GM23338 (cell line): ENCODE results near the gene PINK1. TPM values are rescaled to one million over a fixed set of nuclear protein-coding genes. Genes with fewer than 3 reads are reported as not detected.

Source experiments
- ATAC-seq: fragments of 200-7000 bp; cut with Tn5 transposase; 3 replicates; pipeline ENCODE4 v1.9.1; 2020
- DNase-seq: peaks from one replicate; pipeline ENCODE4 v3.0.0-alpha.2; 2015; ENCODE audit warnings: low spot score
- H2AFZ ChIP-seq: fragments of 200-600 bp; sonication (generic); 2 replicates; pipeline ENCODE4 v1.8.0; 2016; ENCODE audit warnings: antibody characterized with exemption, mild to moderate bottlenecking, moderate library complexity
- H3F3A ChIP-seq: fragments of 200-600 bp; sonication (generic); replicated peaks from 2 replicates; pipeline ENCODE4 v1.8.0; 2017; ENCODE audit warnings: antibody characterized with exemption, mixed run types, low read depth
- H3K27ac ChIP-seq: fragments of 200-600 bp; sonication (generic); 2 replicates; pipeline ENCODE4 v1.6.1; 2016; ENCODE audit warnings: low read depth
- H3K27me3 ChIP-seq: fragments of 200-600 bp; sonication (generic); 2 replicates; pipeline ENCODE4 v1.8.0; 2016; ENCODE audit warnings: mild to moderate bottlenecking, mixed run types, moderate library complexity; ENCODE audit not compliant: insufficient read depth
- H3K36me3 ChIP-seq: fragments of 200-600 bp; sonication (generic); 2 replicates; pipeline ENCODE4 v1.8.0; 2016; ENCODE audit warnings: mild to moderate bottlenecking; ENCODE audit not compliant: insufficient read depth
- H3K4me1 ChIP-seq: fragments of 200-600 bp; sonication (generic); 2 replicates; pipeline ENCODE4 v1.8.0; 2016; ENCODE audit warnings: mild to moderate bottlenecking, moderate library complexity; ENCODE audit not compliant: insufficient read depth
- H3K4me2 ChIP-seq: fragments of 200-600 bp; sonication (generic); 2 replicates; pipeline ENCODE4 v1.7.1; 2017; ENCODE audit warnings: mixed run types
- H3K4me3 ChIP-seq: fragments of 200-600 bp; sonication (generic); 2 replicates; pipeline ENCODE4 v1.6.1; 2016; ENCODE audit warnings: mixed run types
- H3K79me2 ChIP-seq: fragments of 200-600 bp; sonication (generic); replicated peaks from 2 replicates; pipeline ENCODE4 v1.8.0; 2017; ENCODE audit warnings: mild to moderate bottlenecking; ENCODE audit not compliant: insufficient read depth
- H3K9me2 ChIP-seq: fragments of 200-600 bp; sonication (generic); 2 replicates; pipeline ENCODE4 v1.8.0; 2017; ENCODE audit not compliant: insufficient read depth
- H4K20me1 ChIP-seq: fragments of 200-600 bp; sonication (generic); replicated peaks from 2 replicates; pipeline ENCODE4 v1.8.0; 2017; ENCODE audit warnings: mild to moderate bottlenecking; ENCODE audit not compliant: insufficient read depth
- H3K27ac Mint-ChIP-seq: 2 replicates; pipeline ENCODE4 v1.8.0; 2020; ENCODE audit warnings: inconsistent platforms, mild to moderate bottlenecking, moderate library complexity, mixed read lengths
- H3K27me3 Mint-ChIP-seq: 3 replicates; pipeline ENCODE4 v1.8.0; 2022; ENCODE audit warnings: low read depth, mild to moderate bottlenecking, moderate library complexity, mixed read lengths, inconsistent platforms; ENCODE audit not compliant: insufficient read depth, poor library complexity
- H3K36me3 Mint-ChIP-seq: 3 replicates; pipeline ENCODE4 v1.8.0; 2021; ENCODE audit warnings: low read depth, mild to moderate bottlenecking, inconsistent platforms, moderate library complexity, mixed read lengths
- H3K4me1 Mint-ChIP-seq: 3 replicates; pipeline ENCODE4 v1.8.0; 2020; ENCODE audit warnings: mild to moderate bottlenecking, inconsistent platforms, mixed read lengths
- H3K4me3 Mint-ChIP-seq: 3 replicates; pipeline ENCODE4 v1.8.0; 2021; ENCODE audit warnings: moderate library complexity, mild to moderate bottlenecking, inconsistent platforms, mixed read lengths
- H3K9me3 Mint-ChIP-seq: 3 replicates; pipeline ENCODE4 v1.8.0; 2020; ENCODE audit warnings: moderate library complexity, mild to moderate bottlenecking, inconsistent platforms, mixed read lengths
- CREB1 ChIP-seq: fragments of 250-450 bp; sonication (Bioruptor Pico); IDR thresholded peaks from 2 replicates; pipeline ENCODE4 v1.5.0; 2020; ENCODE audit warnings: low read depth, mild to moderate bottlenecking, moderate library complexity
- EZH2 ChIP-seq: fragments of 200-600 bp; sonication (generic); IDR thresholded peaks from one replicate; pipeline ENCODE4 v1.8.0; 2017; ENCODE audit warnings: antibody characterized with exemption, mild to moderate bottlenecking, low read depth; ENCODE audit not compliant: unreplicated experiment
- EZH2phosphoT487 ChIP-seq: fragments of 200-600 bp; sonication (generic); IDR thresholded peaks from one replicate; pipeline ENCODE4 v1.8.1; 2018; ENCODE audit warnings: antibody characterized with exemption; ENCODE audit not compliant: unreplicated experiment
- JUNB ChIP-seq: IDR thresholded peaks from one replicate; pipeline ENCODE4 v1.6.1; 2016; ENCODE audit warnings: antibody characterized with exemption; ENCODE audit not compliant: unreplicated experiment
- NANOG ChIP-seq: IDR thresholded peaks from 2 replicates; pipeline ENCODE4 v1.6.1; 2016; ENCODE audit warnings: antibody characterized with exemption, borderline replicate concordance
- POLR2AphosphoS5 ChIP-seq: IDR thresholded peaks from 2 replicates; pipeline ENCODE4 v1.6.1; 2016; ENCODE audit warnings: antibody characterized with exemption, low read depth
- STAT1 ChIP-seq: IDR thresholded peaks from one replicate; pipeline ENCODE4 v1.6.1; 2016; ENCODE audit warnings: antibody characterized with exemption; ENCODE audit not compliant: unreplicated experiment
- ZNF114 ChIP-seq: fragments of 250-450 bp; sonication (Bioruptor Pico); IDR thresholded peaks from 2 replicates; pipeline ENCODE4 v1.5.0; 2020; ENCODE audit warnings: mild to moderate bottlenecking, moderate library complexity
- ZNF331 ChIP-seq: fragments of 250-450 bp; sonication (Bioruptor Pico); IDR thresholded peaks from 2 replicates; pipeline ENCODE4 v1.5.0; 2020; ENCODE audit warnings: low read depth, mild to moderate bottlenecking, moderate library complexity
- polyA plus RNA-seq: library from polyadenylated mRNA; unstranded; fragments of >200 nt; fragmentation: Nextera tagmentation; extraction: Ambion mirVana; gene quantifications from 2 replicates; pipeline ENCODE4 v1.2.1, GENCODE V29; 2016
- total RNA-seq: library from RNA; depleted of rRNA; stranded (reverse); fragments of >200 nt; shearing (Covaris generic); gene quantifications from 2 replicates; pipeline ENCODE4 v1.2.3, GENCODE V29; 2014
- TF ChIP-seq, protein P1 (sequence below): IDR thresholded peaks from one replicate; pipeline ENCODE4 v1.6.1; 2018; ENCODE audit warnings: antibody characterized with exemption; ENCODE audit not compliant: unreplicated experiment
- TF ChIP-seq, protein P2 (sequence below): IDR thresholded peaks from 2 replicates; pipeline ENCODE4 v1.6.1; 2016; ENCODE audit warnings: antibody characterized with exemption
- TF ChIP-seq, protein P3 (sequence below), 2 experiments: fragments of 200-600 bp in 1 of 2; sonication (generic) in 1 of 2; conservative IDR thresholded peaks; 2 replicates each; pipeline versions ENCODE4 v1.5.1 to v1.6.1; 2016 to 2017; ENCODE audit warnings: antibody characterized with exemption in 2 of 2, low read depth in 2 of 2, mild to moderate bottlenecking in 2 of 2, moderate library complexity in 1 of 2
- TF ChIP-seq, protein P4 (sequence below): fragments of 250-450 bp; sonication (Bioruptor Pico); IDR thresholded peaks from 2 replicates; pipeline ENCODE4 v1.5.0; 2020; ENCODE audit warnings: mild to moderate bottlenecking, moderate library complexity

PINK1 gene
- total and polyA plus RNA-seq, 2 experiments from 2014 or later = 20.8 to 42.7 TPM

DNA sequence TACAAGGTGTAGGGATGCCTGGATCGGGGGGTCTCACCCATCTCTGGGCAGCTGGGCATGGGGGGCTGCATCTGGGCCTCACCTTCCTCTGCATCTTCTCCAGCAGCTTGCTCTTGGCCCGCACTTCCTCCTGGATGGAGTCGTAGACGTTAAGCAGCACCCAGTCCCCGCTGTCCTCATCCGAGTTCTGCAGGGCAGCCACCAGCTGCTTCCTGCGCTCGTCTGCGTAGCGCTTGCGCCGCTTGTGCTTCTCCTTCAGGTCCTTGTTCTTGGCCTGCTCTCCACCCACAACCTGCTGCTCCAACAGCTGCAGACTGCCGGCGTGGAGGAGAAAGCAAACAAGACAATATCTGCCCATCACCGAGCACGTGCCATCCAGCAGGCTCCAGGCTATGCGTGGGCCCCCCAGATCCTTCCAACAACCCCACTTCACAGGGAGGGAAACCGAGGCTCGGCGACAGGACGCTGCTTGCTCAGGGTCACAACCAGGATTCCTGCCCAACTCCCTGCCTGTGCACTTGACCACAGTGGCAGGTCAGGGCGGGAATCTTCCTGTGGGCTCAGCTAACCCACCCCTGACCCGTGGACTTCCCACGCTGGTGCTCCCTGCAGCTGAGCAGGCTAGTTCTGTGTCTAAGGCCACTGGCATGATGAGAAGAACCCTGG lies 49.4 kb downstream of the PINK1 start:
- Mint-ChIP-seq H3K4me1 (peaks cover 4% of the 10 kb centered on the region; the same call in 2 of the 3 replicates), H3K9me3 (no peaks in the 10 kb centered on the region), H3K27ac (no peak overlapping the region), H3K27me3 (peaks cover 4% of the 10 kb centered on the region), H3K4me3 (no peak overlapping the region), H3K36me3 (peaks cover 23% of the 10 kb centered on the region)
- Histone ChIP-seq H2AFZ (no peak overlapping the region), H3K79me2 (no peaks in the 10 kb centered on the region), H3K4me3 (no peak overlapping the region), H3K27ac (no peak overlapping the region), H3K4me2 (no peak overlapping the region), H3K4me1 (no peaks in the 10 kb centered on the region), H3K27me3 (no peaks in the 10 kb centered on the region), H4K20me1 (no peaks in the 10 kb centered on the region), H3K9me2 (no peaks in the 10 kb centered on the region), H3K36me3 (no peaks in the 10 kb centered on the region), H3F3A (no peaks in the 10 kb centered on the region)
- no peak for ATAC-seq
- TF ChIP-seq, protein P1, sequence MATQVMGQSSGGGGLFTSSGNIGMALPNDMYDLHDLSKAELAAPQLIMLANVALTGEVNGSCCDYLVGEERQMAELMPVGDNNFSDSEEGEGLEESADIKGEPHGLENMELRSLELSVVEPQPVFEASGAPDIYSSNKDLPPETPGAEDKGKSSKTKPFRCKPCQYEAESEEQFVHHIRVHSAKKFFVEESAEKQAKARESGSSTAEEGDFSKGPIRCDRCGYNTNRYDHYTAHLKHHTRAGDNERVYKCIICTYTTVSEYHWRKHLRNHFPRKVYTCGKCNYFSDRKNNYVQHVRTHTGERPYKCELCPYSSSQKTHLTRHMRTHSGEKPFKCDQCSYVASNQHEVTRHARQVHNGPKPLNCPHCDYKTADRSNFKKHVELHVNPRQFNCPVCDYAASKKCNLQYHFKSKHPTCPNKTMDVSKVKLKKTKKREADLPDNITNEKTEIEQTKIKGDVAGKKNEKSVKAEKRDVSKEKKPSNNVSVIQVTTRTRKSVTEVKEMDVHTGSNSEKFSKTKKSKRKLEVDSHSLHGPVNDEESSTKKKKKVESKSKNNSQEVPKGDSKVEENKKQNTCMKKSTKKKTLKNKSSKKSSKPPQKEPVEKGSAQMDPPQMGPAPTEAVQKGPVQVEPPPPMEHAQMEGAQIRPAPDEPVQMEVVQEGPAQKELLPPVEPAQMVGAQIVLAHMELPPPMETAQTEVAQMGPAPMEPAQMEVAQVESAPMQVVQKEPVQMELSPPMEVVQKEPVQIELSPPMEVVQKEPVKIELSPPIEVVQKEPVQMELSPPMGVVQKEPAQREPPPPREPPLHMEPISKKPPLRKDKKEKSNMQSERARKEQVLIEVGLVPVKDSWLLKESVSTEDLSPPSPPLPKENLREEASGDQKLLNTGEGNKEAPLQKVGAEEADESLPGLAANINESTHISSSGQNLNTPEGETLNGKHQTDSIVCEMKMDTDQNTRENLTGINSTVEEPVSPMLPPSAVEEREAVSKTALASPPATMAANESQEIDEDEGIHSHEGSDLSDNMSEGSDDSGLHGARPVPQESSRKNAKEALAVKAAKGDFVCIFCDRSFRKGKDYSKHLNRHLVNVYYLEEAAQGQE = no peak
- TF ChIP-seq, protein P2, sequence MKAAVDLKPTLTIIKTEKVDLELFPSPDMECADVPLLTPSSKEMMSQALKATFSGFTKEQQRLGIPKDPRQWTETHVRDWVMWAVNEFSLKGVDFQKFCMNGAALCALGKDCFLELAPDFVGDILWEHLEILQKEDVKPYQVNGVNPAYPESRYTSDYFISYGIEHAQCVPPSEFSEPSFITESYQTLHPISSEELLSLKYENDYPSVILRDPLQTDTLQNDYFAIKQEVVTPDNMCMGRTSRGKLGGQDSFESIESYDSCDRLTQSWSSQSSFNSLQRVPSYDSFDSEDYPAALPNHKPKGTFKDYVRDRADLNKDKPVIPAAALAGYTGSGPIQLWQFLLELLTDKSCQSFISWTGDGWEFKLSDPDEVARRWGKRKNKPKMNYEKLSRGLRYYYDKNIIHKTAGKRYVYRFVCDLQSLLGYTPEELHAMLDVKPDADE = no peak
- TF ChIP-seq EZH2phosphoT487 (no peak), ZNF331 (no peak), CREB1 (no peak), ZNF114 (no peak), POLR2AphosphoS5 (no peak), STAT1 (no peak), NANOG (no peak), EZH2 (no peak), JUNB (no peak)
- TF ChIP-seq, protein P3, sequence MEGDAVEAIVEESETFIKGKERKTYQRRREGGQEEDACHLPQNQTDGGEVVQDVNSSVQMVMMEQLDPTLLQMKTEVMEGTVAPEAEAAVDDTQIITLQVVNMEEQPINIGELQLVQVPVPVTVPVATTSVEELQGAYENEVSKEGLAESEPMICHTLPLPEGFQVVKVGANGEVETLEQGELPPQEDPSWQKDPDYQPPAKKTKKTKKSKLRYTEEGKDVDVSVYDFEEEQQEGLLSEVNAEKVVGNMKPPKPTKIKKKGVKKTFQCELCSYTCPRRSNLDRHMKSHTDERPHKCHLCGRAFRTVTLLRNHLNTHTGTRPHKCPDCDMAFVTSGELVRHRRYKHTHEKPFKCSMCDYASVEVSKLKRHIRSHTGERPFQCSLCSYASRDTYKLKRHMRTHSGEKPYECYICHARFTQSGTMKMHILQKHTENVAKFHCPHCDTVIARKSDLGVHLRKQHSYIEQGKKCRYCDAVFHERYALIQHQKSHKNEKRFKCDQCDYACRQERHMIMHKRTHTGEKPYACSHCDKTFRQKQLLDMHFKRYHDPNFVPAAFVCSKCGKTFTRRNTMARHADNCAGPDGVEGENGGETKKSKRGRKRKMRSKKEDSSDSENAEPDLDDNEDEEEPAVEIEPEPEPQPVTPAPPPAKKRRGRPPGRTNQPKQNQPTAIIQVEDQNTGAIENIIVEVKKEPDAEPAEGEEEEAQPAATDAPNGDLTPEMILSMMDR (conservative IDR thresholded peaks at IDR 0.05; ENCODE audit: low read depth in 2 of 2) = no peak
- TF ChIP-seq, protein P4, sequence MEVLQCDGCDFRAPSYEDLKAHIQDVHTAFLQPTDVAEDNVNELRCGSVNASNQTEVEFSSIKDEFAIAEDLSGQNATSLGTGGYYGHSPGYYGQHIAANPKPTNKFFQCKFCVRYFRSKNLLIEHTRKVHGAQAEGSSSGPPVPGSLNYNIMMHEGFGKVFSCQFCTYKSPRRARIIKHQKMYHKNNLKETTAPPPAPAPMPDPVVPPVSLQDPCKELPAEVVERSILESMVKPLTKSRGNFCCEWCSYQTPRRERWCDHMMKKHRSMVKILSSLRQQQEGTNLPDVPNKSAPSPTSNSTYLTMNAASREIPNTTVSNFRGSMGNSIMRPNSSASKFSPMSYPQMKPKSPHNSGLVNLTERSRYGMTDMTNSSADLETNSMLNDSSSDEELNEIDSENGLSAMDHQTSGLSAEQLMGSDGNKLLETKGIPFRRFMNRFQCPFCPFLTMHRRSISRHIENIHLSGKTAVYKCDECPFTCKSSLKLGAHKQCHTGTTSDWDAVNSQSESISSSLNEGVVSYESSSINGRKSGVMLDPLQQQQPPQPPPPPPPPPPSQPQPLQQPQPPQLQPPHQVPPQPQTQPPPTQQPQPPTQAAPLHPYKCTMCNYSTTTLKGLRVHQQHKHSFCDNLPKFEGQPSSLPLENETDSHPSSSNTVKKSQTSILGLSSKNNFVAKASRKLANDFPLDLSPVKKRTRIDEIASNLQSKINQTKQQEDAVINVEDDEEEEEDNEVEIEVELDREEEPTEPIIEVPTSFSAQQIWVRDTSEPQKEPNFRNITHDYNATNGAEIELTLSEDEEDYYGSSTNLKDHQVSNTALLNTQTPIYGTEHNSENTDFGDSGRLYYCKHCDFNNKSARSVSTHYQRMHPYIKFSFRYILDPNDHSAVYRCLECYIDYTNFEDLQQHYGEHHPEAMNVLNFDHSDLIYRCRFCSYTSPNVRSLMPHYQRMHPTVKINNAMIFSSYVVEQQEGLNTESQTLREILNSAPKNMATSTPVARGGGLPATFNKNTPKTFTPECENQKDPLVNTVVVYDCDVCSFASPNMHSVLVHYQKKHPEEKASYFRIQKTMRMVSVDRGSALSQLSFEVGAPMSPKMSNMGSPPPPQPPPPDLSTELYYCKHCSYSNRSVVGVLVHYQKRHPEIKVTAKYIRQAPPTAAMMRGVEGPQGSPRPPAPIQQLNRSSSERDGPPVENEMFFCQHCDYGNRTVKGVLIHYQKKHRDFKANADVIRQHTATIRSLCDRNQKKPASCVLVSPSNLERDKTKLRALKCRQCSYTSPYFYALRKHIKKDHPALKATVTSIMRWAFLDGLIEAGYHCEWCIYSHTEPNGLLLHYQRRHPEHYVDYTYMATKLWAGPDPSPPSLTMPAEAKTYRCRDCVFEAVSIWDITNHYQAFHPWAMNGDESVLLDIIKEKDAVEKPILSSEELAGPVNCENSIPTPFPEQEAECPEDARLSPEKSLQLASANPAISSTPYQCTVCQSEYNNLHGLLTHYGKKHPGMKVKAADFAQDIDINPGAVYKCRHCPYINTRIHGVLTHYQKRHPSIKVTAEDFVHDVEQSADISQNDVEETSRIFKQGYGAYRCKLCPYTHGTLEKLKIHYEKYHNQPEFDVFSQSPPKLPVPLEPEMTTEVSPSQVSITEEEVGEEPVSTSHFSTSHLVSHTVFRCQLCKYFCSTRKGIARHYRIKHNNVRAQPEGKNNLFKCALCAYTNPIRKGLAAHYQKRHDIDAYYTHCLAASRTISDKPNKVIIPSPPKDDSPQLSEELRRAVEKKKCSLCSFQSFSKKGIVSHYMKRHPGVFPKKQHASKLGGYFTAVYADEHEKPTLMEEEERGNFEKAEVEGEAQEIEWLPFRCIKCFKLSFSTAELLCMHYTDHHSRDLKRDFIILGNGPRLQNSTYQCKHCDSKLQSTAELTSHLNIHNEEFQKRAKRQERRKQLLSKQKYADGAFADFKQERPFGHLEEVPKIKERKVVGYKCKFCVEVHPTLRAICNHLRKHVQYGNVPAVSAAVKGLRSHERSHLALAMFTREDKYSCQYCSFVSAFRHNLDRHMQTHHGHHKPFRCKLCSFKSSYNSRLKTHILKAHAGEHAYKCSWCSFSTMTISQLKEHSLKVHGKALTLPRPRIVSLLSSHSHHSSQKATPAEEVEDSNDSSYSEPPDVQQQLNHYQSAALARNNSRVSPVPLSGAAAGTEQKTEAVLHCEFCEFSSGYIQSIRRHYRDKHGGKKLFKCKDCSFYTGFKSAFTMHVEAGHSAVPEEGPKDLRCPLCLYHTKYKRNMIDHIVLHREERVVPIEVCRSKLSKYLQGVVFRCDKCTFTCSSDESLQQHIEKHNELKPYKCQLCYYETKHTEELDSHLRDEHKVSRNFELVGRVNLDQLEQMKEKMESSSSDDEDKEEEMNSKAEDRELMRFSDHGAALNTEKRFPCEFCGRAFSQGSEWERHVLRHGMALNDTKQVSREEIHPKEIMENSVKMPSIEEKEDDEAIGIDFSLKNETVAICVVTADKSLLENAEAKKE (CRISPR knock-in tag) = no peak
- no peak for DNase-seq
